ENCODE results near the gene CAMK2A.

The CAMK2A gene

DNA sequence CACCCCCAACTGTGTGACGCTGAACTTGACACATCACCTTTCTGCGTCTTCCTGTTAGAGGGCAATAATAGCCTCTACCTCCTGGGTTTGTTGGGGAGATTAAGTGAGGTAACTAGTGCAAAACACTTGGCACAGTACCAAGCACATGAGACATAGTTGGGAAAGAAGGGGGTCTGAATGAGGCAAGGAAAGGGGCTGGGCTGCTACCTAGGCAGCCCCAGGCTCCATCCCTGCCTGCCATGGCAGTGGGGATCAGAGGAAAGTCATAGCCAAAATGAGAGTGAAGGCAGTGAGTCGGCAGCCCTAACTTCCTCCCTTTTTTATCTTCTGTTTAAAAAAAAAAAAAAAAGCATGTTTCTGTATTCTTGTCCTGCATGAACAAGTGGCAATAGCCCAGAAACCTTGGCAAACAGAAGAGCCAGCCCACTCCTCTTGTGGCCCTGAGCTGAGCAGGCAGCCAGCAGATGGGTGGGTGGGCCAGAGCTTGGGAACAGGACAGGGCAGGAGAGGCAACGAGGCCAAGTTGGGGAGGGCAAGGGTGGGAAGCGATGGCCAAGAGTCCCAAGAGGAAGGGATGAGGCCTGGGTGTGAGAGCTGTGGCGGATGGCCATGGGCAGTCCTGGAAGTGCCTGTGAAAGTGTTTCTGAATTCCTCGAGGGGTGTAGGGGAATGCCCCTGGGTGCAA, 11.4 kb downstream of the CAMK2A start:
- FAIRE-seq: no peak

DNA sequence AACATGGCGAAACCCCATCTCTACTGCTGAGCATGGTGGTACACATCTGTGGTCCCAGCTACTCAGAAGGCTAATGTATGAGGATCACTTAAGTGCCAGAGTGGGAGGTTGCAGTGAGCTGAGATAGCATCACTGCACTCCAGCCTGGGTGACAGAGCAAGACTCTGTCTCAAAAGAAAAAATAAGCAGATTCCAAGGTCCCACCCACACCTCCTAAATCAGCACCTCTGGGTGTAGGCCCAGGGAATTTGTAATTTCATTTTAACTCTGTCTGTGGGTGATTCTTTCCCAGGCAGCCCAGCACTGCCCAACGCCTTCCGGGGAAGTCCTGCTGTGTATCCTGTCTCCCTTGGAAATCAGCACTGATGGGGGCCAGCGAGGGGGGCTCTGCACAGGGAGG, 12.5 kb downstream of the CAMK2A start:
- no peak for FAIRE-seq

DNA sequence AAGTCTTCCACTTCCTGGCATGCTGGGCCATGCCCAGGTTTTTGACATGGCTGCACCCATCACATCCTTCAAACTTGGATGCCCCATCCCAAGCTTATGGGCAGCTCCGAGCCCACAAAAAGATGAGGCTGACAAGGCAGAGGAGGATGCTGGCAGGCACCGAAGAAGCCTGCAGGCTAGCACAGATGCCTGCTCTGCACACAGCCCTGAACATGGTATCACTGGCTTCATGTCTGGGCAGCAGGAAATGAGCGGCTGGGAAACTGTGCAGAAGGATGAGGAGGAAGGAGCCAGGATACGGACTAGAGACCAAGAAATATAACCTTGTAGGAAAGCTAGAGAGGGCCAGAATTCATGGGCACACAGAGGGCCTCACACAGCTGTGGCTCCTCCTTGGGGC, 14.8 kb downstream of the CAMK2A start:
- FAIRE-seq: no peak

DNA sequence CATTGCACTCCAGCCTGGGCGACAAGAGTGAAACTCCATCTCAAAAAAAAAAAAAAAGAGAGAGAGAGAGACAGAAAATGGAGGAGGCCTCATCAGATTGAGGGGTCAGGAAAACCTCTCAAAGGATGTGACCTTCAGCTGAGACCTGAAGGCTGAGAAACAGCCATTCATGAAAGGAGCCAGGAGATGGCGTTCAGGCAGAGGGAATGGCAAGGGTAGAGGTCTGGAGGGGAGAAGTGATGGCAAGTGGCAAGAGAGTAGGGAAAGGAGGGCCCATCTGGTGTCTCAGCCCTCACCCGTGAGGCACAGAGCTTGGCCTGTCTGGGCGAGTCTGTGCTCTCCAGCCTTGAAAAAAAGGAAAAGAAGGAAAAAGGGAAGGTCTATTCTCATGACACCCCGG, 17.0 kb downstream of the CAMK2A start:
- FAIRE-seq: no peak

DNA sequence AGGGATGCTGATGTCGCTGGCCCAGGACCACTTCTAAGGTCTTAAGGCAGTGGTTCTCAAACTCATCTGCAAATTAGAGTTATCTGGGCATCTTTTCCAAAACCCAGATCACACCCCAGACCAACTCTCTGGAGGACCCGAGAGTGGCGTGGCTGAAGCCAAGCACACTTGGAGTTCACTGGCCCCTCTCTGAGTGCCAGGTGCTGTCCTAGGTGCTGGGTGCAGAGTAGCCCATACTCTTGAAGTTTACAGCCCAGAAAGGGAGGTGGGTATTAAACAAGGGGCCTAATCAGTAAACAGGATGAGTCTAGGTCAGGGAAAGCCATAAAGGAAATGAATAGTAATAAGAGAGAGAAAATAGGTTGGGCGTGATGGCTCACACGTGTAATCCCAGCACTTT, 17.6 kb downstream of the CAMK2A start:
- no peak for FAIRE-seq

DNA sequence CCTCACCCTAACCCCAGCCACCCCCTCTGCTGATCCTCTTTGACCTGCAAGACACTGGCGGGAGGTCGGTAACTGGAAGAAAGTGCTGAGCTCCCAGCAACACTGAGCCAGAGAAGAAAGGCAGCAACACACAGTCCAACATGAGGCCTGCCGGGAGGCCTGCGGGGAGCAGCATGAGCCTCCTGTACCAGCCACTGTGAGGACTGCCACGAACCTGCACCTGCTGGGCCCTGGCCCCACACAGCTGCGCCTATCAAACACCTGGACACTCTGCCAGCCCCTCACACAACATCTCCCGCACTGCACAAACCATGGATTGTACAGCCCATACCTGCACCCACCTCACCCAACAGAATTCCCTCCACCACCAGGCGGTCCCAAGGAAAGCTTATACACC, 18.3 kb downstream of the CAMK2A start:
- FAIRE-seq: no peak

DNA sequence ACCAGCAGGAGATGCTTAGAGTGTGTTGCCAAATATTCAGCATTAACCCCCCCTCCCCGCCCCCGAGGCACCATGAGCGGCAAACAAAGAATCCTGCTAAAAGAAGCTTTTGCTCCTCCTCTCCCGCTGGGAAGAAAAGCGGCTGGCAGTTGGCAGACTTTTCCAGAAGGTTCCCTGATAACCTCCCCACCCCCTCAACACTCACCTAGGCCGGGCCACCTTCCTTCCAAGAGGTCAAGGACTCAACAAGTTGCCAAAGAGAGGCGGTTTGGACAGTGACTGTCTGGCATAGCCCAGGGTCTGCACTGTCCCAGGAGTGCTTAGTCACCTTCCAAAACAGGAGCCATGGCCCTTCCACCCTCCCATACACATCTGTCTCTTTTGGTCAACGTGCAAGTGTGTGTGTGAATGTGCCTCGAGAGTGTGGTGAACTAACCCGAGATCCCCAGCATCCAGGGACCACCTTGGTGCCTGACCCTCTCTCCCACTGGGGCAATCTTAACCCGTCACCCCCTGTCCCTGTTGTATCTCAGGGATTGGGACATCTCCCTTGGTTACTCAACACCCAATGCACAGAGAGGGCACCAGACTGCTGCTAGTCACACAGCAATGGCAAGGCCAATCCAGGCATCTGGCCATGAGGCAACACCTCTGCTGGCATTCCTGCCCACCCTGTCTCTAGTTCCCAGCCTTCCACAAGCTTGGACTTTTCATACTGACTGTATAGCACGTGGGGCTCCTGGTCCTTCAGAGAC, 18.9 kb downstream of the CAMK2A start:
- FAIRE-seq: no peak

DNA sequence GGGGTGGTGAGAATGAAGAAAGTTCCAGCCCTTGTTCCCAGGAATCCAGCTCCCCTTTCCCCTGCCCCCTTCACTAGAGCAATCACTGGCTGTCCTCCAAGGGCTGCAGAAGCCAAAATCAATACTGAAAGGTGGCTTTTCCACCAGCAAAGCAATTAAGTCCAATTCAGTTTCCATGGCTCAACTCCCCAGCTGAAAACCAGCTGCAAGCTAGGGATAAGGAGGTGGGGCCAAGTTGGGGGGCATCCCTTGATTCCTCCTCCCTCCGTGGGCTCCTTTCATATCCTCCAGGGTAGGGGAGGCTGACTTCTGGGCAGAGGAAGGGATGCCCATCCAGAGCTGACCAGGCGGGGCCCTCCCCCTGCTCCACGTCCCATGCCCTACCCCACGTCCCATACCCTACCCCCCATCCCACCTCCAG, 22.7 kb downstream of the CAMK2A start:
- no peak for FAIRE-seq

DNA sequence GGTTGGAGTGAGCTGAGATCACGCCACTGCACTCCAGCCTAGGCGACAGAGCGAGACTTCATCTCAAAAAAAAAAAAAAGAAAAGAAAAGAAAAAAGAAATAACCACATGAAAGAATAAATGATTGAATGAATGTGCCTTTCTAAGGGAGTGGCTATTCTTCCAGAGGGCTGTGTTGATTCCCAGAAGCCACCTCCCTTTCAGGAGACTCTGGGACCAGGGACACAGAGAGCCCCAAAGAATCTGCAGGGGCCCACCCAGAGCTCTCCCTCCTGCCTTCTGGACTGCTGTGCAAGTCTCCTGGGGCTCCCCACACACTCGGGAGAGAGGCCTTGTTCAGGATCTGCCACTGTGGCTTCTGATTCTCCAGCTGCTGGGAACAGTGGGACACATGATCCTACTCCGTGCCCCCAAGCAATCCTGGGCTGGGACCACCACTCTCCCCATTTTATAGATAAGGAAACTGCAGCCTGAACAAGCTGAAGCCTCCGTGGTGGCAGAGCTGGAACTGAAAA, 23.6 kb downstream of the CAMK2A start:
- no peak for FAIRE-seq

DNA sequence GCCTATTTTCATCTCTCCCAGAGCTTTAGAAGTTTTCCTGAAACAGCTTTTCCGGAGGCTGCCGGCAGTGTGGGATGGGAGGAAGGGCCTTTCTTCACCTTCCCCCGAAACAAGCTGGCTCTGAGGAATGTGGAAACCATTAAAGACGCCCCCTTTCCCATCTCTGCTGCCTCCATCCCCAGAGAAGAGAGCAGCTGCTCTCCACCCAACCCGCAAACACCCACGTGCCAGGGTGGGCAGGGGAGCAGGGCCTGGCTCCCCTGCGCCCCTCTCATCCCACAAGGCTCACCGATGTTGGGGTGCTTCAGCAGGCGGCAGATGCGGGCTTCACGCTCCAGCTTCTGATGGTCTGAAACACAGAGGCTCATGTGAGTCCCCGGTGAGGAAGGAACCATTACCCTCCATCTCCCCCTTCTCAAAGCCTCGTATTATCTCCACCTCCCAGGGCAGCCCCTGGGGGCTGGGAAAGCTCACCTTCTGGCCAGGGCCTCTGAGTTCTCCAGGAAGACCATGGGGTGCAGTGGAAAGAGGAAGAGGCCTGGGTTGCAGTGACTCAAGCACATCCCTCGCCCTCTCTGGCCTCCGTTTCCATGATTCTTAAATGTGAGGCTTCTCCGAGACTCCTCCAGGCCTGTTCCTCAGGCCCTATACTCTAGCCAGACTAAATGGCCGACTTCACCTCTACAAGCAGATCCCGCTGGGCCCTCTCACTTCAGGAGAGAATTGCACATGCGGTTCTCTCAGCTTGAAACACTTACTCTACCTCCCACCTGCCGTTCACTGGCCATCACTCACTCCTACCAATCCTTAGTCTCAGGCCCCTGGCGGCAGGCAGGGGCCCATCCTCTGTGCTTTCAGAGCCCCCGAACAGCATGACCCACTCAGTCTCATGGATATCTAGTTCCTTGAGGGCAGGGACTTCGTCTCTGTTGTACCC, 24.6 kb downstream of the CAMK2A start:
- no peak for FAIRE-seq

DNA sequence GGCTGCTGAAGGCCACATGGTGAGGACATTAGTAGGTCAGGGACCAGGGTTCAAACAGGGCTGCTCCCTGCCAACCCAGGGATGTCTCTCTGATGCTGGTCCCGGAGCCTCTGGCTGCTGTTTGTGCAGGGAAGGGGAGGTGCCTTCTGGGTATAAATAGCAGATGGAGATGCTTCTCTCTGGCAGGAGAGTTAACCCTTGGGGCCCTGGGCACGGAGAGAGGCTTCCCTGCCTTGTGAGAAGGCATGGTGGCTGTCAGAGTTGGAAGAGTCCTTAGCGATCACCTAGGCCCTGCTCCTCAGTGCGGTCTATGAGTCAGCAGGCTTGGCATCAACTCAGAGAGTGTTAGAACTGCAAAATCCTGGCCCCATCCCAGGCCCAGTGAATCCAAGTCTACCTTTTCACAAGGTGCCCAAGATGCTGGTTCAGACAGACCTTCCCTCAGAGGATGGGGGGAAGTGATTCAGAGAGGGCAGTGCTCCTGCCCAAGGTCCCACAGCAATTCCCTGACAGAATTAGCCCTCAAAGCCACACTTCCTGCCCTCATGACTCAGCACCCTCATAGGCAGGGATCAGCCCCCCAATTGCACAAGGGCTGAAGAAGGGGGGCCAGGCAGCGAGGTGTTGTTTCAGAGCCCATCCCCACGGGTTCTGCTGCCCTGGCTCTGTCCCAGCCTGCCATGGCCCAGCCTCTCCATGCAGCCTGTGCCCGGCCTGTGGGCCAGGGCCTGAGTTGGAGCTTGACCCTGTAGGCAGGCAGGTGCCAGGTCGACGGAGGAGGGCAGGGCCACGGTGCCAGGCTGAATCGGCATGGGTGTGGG, 25.6 kb downstream of the CAMK2A start:
- FAIRE-seq: no peak

DNA sequence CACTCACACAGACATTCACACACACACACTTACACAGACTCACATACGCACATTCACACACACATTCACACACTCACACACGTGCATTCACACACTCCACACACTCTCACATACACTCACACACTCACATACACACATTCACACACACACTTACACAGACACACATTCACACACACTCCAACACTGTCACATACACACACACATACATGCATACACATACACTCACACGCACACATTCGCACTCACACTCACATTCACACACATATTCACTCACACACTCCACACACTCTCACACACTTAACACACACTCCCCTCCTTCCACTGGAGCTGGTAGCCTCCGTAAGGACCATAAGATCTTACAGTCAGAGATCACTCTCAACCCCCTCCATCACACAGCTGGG, 26.2 kb downstream of the CAMK2A start:
- FAIRE-seq: no peak

DNA sequence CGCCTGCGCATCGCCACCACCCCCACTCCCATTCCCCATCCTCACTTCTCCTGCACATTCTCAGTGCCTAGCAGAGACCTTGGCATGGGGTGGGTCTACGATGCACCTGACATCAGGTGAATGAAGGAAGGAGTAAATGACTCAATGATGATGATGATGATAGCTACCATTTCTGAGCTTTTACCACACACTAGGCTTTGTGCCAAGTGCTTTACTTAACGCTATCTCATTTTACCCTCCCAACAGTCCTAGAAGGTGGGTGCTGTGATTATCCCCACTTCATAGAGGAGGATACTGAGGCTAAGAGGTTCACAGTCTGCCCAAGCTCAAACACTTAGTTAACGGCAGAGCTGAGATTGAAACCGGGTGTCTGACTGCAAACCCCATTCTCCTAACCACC, 27.1 kb downstream of the CAMK2A start:
- FAIRE-seq: no peak

DNA sequence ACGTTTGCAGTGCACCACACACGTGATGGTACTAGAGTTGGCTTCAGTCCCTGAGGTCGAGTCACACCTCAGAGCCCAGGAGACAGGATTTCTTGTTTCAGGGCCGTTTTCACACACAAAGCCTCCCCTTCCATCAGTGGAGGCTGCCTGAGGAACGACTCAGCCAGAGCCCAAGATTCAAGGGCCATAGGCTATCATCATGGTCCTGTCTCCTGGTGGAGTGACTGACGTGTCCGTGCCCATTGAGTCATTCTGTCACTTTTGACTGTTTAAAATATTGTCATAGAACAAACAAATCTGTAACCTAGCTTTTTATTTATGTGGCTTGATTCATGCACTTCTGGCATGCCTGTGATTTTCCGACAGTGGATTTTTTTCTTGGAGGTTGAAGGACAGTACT, 28.3 kb downstream of the CAMK2A start:
- no peak for FAIRE-seq

DNA sequence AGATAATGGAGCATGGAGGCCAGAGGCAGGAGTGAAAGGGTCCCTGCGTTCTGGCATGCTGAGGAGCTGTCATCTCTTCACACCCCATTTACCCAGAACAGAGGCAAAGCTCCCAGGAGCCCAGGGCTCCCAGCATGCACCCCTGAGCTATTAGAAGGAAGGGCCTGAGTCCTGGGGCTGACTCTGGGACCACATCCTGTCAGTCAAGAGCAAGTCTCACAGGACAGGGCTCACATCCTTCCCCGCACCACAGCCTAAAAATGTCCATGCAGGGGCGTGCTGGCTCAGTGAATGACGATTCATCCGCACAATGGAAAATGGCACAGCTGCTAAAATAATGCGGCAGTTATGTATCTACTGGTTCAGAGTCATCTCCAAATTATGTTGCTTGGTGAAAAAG, 31.4 kb downstream of the CAMK2A start:
- FAIRE-seq: no peak

DNA sequence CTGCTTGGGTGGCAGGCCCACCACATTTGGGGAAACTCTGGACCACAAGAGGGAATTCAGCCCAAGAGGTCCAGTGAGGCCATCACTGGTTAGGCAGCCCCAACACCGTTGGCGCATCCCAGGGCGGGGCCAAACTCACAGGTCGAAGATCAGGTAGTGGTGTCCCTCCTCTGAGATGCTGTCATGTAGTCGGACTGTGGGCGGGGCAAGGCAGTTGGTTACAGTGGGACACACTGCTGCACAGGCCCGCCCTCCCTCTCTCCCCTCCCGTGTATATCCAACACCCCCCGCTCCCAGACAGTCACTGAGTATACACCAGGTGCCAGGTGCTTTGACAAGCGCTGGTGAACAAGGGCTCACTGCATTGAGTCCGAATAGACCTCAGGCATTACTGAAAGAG, 32.1 kb downstream of the CAMK2A start:
- no peak for FAIRE-seq

DNA sequence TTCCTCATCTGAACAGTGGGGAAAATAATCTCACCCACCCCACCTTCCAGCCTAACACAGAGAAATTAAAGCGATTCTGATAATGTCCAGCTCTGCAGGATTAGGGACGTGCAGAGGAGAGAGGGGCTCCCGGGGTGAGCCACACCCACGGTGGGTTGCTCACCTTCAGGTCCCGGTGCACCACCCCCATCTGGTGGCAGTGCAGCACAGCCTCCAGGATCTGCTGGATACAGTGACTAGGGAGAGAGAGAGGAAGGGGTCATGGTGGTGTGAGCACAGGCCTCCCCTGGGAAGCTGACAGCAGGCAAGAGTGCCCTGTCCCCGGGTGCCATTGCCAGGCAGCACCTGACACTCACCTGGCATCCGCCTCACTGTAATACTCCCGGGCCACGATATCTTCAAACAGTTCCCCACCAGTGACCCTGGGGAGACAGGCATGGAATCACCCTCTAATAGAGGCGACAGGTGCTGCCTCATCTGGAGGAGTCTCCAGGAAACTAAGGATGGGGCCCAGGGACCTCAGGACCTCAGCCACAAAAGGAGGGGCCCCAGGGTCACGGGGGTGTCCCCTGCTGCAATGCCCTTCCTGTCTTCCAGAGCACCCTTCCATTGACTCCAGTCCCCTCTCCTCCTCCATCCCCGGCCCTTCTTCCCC, 33.0 kb downstream of the CAMK2A start:
- no peak for FAIRE-seq

DNA sequence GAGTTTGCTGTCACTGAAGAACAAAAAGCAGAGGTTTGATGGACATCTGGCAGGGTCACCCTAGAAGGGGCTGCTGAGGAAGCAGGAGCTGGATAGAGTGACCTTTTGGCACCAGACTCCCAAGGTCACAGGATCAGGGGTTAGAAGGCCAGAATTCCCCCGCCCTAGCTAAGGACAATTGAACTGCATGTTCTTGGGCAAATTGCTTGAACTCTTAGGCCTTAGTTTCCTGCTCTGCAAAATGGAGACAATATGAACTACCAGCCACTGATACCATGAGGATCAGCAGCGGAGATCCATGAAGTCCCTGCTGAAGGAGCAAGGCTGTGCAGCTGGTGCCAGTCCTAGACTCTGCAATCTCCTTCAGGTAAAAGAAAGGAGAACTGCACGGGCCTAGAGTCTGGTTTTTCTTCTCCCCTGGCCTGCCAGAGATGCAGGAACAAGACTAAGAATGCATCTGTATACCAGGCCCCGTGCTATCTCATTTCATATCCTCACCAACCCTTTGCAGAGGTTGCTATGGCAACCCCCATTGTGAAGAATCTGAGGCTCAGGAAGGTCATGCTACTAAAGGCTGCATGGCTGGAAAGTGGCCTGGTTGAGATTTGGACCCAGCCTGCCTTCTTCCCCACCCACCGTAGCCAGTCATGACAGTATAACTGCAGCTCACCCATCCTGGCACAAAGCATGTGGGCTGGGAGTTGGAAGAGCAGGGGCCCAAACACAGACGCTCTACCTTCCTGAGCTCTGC, 33.7 kb downstream of the CAMK2A start:
- FAIRE-seq: no peak

DNA sequence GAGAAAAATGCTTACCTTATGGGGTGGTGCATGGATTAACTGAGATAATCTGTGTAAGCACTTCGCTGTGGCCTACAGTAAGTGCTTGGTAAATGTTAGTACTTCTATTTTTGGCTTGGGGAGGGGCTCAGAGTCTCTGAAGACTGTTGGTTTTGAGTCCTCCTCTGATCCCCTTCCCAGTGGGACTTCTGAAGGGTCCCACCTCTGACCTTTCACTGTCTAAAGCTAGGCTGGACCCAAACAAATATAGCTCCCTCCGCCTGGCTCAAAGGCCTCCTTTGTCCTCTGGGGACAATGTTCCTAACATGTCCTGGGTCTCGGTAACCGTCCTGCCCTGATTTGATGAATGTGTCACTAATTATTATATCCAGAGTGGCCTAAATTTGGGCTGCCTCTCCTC, 34.8 kb downstream of the CAMK2A start:
- FAIRE-seq: no peak

DNA sequence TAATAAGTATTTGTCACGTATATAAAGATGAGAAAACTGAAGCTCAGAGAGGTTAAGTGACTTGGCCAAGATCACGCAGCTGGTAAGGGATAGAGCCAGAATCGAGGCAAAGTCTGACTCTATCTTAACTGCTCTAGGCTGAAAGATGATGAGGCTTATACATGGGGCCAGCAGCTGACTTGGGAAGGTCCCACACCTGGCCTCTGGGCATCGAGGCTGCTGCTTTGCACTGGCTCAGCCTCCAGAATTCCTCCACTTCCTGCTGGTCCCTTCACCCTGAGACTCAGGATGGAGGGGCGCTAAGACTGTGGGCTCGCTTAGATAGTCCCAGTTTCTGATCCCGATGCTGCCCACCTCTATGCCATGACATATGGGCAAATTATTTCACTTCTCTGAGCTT, 35.2 kb downstream of the CAMK2A start:
- FAIRE-seq: no peak

Measured in TTC549 (cell line).